Spleen (tissue), 7 donors: ENCODE measurements around the gene ABO.

Experiments used
- CTCF ChIP-seq, 11 experiments: fragments of 200-600 bp in 7 of 11; fragments of 450-650 bp in 4 of 11; sonication (generic) in 4 of 11; IDR thresholded peaks in 8 of 11; conservative IDR thresholded peaks in 3 of 11; 1 replicate in 7 of 11; 2 replicates in 4 of 11; pipeline versions ENCODE4 v1.4.0 to v1.8.0; 2016 to 2021; ENCODE audit warnings: antibody characterized with exemption in 11 of 11, inconsistent platforms in 4 of 11, mild to moderate bottlenecking in 1 of 11
- POLR2A ChIP-seq, 3 donors: fragments of 450-650 bp; IDR thresholded peaks; one replicate each; pipeline ENCODE4 v1.5.1; 2017; ENCODE audit warnings: antibody characterized with exemption in 3 of 3, mild to moderate bottlenecking in 1 of 3
- POLR2AphosphoS5 ChIP-seq, 3 donors: sonication (generic); formaldehyde crosslinking; IDR thresholded peaks; one replicate each; pipeline ENCODE4 v1.5.1; 2017; ENCODE audit warnings: antibody characterized with exemption in 3 of 3
- donor health status: DM: no; HTN: no; CAD: no; lungs with moderate emphysema.
- donor health status: DM: no; HTN: no; CAD: no.
- donor health status: DM: no; HTN: no; CAD: no.

DNA sequence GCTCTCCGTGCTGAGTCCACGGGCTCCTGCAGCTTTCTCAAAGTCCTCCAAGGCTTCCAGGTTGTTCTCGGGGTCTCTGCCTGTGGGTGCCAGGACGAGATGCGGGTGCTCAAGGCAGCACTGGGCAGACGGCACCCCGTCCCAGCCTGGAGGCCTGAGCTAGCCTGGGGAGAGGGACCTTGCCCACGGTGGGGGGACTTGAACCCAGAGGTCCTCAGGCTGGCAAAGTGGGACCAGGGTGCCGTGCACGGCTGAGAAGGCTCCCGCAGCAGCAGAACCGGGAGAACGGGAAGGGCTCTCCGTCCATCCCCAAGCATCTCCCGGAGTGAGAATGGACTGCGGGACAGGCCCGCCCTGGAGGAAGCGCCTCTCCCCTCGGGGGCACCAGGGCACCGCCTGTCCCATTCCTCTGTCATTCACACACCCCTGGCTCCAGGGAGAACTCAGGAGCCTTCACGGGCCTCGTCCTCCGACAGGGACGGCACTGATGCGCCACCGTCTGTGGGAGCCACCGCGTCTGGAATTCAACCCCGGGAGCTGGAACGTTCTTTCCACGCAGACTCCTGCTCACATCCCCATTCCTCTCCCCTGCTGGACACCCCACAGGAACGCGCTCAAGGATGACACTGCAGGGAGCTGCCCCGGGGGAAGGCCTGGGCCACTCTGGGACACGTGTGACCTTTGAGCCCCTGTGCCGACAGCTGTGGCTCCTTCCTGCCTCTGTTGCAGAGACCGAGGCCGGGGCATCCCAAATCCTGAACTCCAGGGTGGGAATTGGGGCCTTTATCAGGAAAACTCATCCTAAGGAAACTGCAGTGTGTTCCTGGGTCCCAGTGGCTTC is 49.6 kb downstream of the ABO start:
- TF ChIP-seq CTCF (IDR thresholded peaks at IDR 0.05 in 8 of 11, conservative IDR thresholded peaks at IDR 0.05 in 3 of 11) (no peak), POLR2A (IDR thresholded peaks at IDR 0.05) (no peak), POLR2AphosphoS5 (IDR thresholded peaks at IDR 0.05) (no peak)
